ENCODE results near the gene ARHGAP26. TPM values are rescaled to one million over a fixed set of nuclear protein-coding genes. Genes with fewer than 3 reads are reported as not detected.
A peak's percentile ranks its signal among the peaks of the same experiment; 100 is the strongest.

Gene ARHGAP26
- total RNA-seq, 1 donor from 2014 or later, result 18.7 TPM

- Mint-ChIP-seq H3K9me3 (no peaks in the 10 kb centered on the region), H3K4me3 (no peak overlapping the region), H3K4me1 (ENCODE audit: unreplicated experiment) (peaks cover 42% of the 10 kb centered on the region), H3K36me3 (no peaks in the 10 kb centered on the region), H3K27me3 (no peaks in the 10 kb centered on the region), H3K27ac (peak overlapping the region; percentile 25)
- DNase-seq (ENCODE audit: extremely low spot score, unreplicated experiment), result no peak
- TF ChIP-seq CTCF (conservative IDR thresholded peaks at IDR 0.05), result no peak
Measured at GRCh38 chr5:142849880-142850279, 79.7 kb downstream of the ARHGAP26 start.

- H3K27me3 Mint-ChIP-seq, result no peaks in the 10 kb centered on the region
- no peak for TF ChIP-seq CTCF (conservative IDR thresholded peaks at IDR 0.05)
- H3K27ac Mint-ChIP-seq, result no peak overlapping the region
- DNase-seq (ENCODE audit: extremely low spot score, unreplicated experiment), result no peak
- no peaks in the 10 kb centered on the region for H3K9me3 Mint-ChIP-seq
- no peak overlapping the region for H3K4me3 Mint-ChIP-seq
- H3K4me1 Mint-ChIP-seq (ENCODE audit: unreplicated experiment), result peaks cover 24% of the 10 kb centered on the region
- no peaks in the 10 kb centered on the region for H3K36me3 Mint-ChIP-seq
Measured at GRCh38 chr5:142851731-142852130, 81.6 kb downstream of the ARHGAP26 start.

- no peak overlapping the region for H3K27ac Mint-ChIP-seq
- no peaks in the 10 kb centered on the region for H3K9me3 Mint-ChIP-seq
- no peak overlapping the region for H3K4me3 Mint-ChIP-seq
- H3K4me1 Mint-ChIP-seq (ENCODE audit: unreplicated experiment), result peaks cover 31% of the 10 kb centered on the region
- TF ChIP-seq CTCF (conservative IDR thresholded peaks at IDR 0.05), result no peak
- DNase-seq (ENCODE audit: extremely low spot score, unreplicated experiment), result no peak
- no peaks in the 10 kb centered on the region for H3K36me3 Mint-ChIP-seq
- H3K27me3 Mint-ChIP-seq, result no peaks in the 10 kb centered on the region
Measured at GRCh38 chr5:142852416-142853198, 82.4 kb downstream of the ARHGAP26 start.

- Mint-ChIP-seq H3K4me3 (no peak overlapping the region), H3K27ac (no peak overlapping the region), H3K27me3 (no peaks in the 10 kb centered on the region), H3K4me1 (ENCODE audit: unreplicated experiment) (peaks cover 33% of the 10 kb centered on the region), H3K9me3 (no peaks in the 10 kb centered on the region), H3K36me3 (no peaks in the 10 kb centered on the region)
- no peak for TF ChIP-seq CTCF (conservative IDR thresholded peaks at IDR 0.05)
- no peak for DNase-seq (ENCODE audit: extremely low spot score, unreplicated experiment)
Measured at GRCh38 chr5:142853682-142854081, 83.5 kb downstream of the ARHGAP26 start.

GRCh38 chr5:142856269-142856782, 86.1 kb downstream of the ARHGAP26 start:
- Mint-ChIP-seq H3K27ac (no peak overlapping the region), H3K4me3 (no peak overlapping the region), H3K27me3 (no peaks in the 10 kb centered on the region), H3K4me1 (ENCODE audit: unreplicated experiment) (peaks cover 28% of the 10 kb centered on the region), H3K36me3 (no peaks in the 10 kb centered on the region), H3K9me3 (no peaks in the 10 kb centered on the region)
- DNase-seq (ENCODE audit: extremely low spot score, unreplicated experiment), result no peak
- no peak for TF ChIP-seq CTCF (conservative IDR thresholded peaks at IDR 0.05)

Data from type B pancreatic cell (in vitro differentiated cells).